ENCODE measurements around the gene LRRC74B.

The LRRC74B gene

GRCh38 chr22:21099578-21099977, 53.8 kb downstream of the LRRC74B start:
- no peak for DNase-seq

GRCh38 chr22:21100149-21101032, 54.6 kb downstream of the LRRC74B start:
- no peaks in the 10 kb centered on the region for H3K27me3 ChIP-seq (ENCODE audit: insufficient read depth, low read depth, severe bottlenecking)
- H3K27ac ChIP-seq: no peak overlapping the region
- TF ChIP-seq CTCF (IDR thresholded peaks at IDR 0.05; ENCODE audit: low read depth, low read length): no peak
- no peak overlapping the region for H3K4me3 ChIP-seq (ENCODE audit: low read depth, low read length)
- H3K36me3 ChIP-seq: no peaks in the 10 kb centered on the region
- no peak for DNase-seq
- H3K9me3 ChIP-seq (ENCODE audit: severe bottlenecking): no peaks in the 10 kb centered on the region

More at GRCh38 chr22:21099578-21099977, 53.8 kb downstream of the LRRC74B start:
- no peaks in the 10 kb centered on the region for H3K36me3 ChIP-seq
- no peak overlapping the region for H3K4me3 ChIP-seq (ENCODE audit: low read depth, low read length)
- H3K27me3 ChIP-seq (ENCODE audit: insufficient read depth, low read depth, severe bottlenecking): no peaks in the 10 kb centered on the region
- TF ChIP-seq CTCF (IDR thresholded peaks at IDR 0.05; ENCODE audit: low read depth, low read length): no peak
- H3K27ac ChIP-seq: no peak overlapping the region
- no peaks in the 10 kb centered on the region for H3K9me3 ChIP-seq (ENCODE audit: severe bottlenecking)

- Histone ChIP-seq H3K4me3 (ENCODE audit: low read depth, low read length) (no peak overlapping the region), H3K27ac (no peak overlapping the region), H3K36me3 (no peaks in the 10 kb centered on the region), H3K27me3 (ENCODE audit: insufficient read depth, low read depth, severe bottlenecking) (no peaks in the 10 kb centered on the region), H3K9me3 (ENCODE audit: severe bottlenecking) (no peaks in the 10 kb centered on the region)
- TF ChIP-seq CTCF (IDR thresholded peaks at IDR 0.05; ENCODE audit: low read depth, low read length): no peak
- DNase-seq: no peak
Measured at GRCh38 chr22:21101877-21102638, 56.3 kb downstream of the LRRC74B start.

GRCh38 chr22:21102659-21103267, 57.0 kb downstream of the LRRC74B start:
- TF ChIP-seq CTCF (IDR thresholded peaks at IDR 0.05; ENCODE audit: low read depth, low read length): peak; percentile 92
- DNase-seq: peak; percentile 94
- H3K9me3 ChIP-seq (ENCODE audit: severe bottlenecking): no peaks in the 10 kb centered on the region
- peak overlapping the region; percentile 24 for H3K4me3 ChIP-seq (ENCODE audit: low read depth, low read length)
- H3K36me3 ChIP-seq: no peaks in the 10 kb centered on the region
- H3K27me3 ChIP-seq (ENCODE audit: insufficient read depth, low read depth, severe bottlenecking): no peaks in the 10 kb centered on the region
- H3K27ac ChIP-seq: no peak overlapping the region

- H3K36me3 ChIP-seq: no peaks in the 10 kb centered on the region
- TF ChIP-seq CTCF (IDR thresholded peaks at IDR 0.05; ENCODE audit: low read depth, low read length): no peak
- no peak for DNase-seq
- no peaks in the 10 kb centered on the region for H3K9me3 ChIP-seq (ENCODE audit: severe bottlenecking)
- no peaks in the 10 kb centered on the region for H3K27me3 ChIP-seq (ENCODE audit: insufficient read depth, low read depth, severe bottlenecking)
- H3K27ac ChIP-seq: no peak overlapping the region
- no peak overlapping the region for H3K4me3 ChIP-seq (ENCODE audit: low read depth, low read length)
Measured at GRCh38 chr22:21103633-21104032, 57.9 kb downstream of the LRRC74B start.
